Measurements from ENCODE around the gene COX5A. TPM values are rescaled to one million over a fixed set of nuclear protein-coding genes. Genes with fewer than 3 reads are reported as not detected.

COX5A gene
- total RNA-seq, 2 experiments from 2014 or later = 350 to 357 TPM

DNA sequence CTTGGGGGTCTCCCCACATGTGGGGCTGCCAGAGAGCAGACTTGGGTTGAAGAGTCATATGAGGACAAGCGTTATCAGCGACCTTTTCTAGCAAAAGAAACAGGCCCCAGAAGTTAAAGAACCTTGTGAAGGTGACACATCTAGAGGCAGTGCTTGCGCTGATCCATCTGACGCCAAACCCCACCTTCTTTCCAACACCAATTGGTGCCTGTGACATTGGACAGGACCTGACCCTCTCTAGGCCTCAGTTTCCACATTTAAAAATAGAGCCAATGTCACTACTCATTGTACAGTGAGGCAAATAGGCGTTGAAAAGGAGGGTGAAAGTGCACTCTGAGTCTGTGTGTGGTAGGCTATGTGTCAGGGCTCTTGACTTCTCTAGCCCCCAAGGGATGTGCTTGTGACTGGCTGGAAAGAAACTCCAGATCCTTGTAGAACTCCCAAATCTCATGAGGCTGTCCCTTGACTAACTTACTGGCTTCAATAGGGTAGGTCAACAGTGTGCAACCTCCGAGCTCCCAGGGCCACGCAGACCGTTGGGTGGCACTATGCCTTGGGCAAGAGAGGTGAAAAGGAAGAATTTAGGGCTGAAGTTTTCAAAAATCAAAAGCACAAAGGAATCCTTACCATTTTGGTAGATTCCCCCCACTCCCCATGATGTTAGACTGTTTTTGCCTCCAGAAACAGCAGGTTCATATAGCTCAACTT, 30.6 kb downstream of the COX5A start:
- POLR2A ChIA-PET = interaction anchor here (0.6 to 2.3 kb wide), 5 partner anchors 9 to 136 kb away, joined by 3 to 12 read pairs (median 4); partner anchors contain the start of gene MPI
- CTCF ChIA-PET = interaction anchor here (1.1 to 2.6 kb wide), 4 partner anchors 13 to 63 kb away, joined by 4 to 12 read pairs (median 6); no protein-coding TSS in a partner anchor

DNA sequence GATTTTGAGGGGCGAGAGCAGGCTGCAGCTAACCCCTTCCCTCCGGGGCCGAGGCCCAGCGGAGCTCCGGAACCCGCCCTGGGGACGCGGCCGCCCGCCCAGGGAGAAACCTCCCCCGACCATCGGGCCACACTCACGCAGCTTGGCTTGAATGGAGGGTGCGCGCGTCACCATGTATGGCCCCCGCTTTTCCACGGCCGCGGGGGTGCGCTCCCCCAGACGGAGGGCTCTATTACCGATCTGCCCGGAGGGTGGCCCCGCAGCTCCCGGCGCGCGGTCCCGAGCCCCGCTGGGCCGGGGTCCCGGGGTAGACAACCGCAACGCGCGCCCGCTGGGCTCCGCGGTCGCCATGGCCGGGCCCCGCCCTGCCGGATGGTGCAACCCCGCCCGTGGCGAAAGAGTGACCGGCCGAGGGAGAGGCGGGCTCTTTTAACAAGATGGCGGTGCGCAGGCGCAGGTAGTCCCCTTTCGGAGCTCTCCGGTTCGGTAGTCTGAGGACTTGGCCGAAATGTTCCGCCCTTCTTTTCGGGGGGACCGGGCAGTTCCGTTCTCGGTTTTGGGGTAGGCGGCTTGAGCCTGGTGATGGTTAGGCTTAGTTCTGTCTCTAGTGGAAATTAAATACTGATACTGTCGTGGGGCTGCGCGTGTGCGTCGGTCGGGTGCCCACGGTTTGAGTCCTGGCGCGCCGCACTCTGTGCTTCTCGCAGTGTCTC, 31.3 kb downstream of the COX5A start, which contains the start of gene FAM219B:
Gene FAM219B, minus strand, starts transcription at position 402 of the 713 bp plus-strand sequence. Its CDS starts 51 bp downstream, at position 351.
- POLR2A ChIA-PET = interaction anchor here (0.6 to 2.3 kb wide), 8 partner anchors 9 to 291 kb away, joined by 3 to 12 read pairs (median 5); partner anchors contain the start of genes CLK3 and MPI
- CTCF ChIA-PET = interaction anchor here (0.6 to 2.6 kb wide), 10 partner anchors 19 to 362 kb away, joined by 3 to 12 read pairs (median 3); partner anchors contain the start of gene SCAMP2

DNA sequence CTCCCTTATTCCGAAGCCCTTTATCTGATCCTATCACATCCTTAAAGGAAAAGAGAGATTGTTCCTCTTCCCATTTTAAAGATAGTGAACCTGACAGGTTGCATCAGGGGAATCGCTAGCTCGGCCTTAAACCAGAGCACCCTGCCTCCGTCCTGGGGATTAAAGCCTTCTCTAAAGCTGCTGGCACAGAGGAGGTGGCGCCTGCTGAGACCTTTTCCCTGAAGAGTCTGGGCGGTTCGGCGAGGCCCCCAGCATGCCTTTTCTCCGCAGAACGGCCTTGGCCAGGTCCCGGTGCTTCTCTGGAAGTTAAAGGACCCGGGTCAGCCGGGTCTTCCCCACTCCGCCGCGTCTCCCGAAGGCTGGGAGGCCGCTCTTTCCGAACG, 31.8 kb downstream of the COX5A start:
- CTCF ChIA-PET = interaction anchor here (0.6 to 2.6 kb wide), 11 partner anchors 19 to 362 kb away, joined by 3 to 12 read pairs (median 3); partner anchors contain the start of gene SCAMP2
- POLR2A ChIA-PET = interaction anchor here (0.6 to 2.3 kb wide), 7 partner anchors 8 to 291 kb away, joined by 3 to 12 read pairs (median 6); partner anchors contain the start of genes CLK3 and MPI

DNA sequence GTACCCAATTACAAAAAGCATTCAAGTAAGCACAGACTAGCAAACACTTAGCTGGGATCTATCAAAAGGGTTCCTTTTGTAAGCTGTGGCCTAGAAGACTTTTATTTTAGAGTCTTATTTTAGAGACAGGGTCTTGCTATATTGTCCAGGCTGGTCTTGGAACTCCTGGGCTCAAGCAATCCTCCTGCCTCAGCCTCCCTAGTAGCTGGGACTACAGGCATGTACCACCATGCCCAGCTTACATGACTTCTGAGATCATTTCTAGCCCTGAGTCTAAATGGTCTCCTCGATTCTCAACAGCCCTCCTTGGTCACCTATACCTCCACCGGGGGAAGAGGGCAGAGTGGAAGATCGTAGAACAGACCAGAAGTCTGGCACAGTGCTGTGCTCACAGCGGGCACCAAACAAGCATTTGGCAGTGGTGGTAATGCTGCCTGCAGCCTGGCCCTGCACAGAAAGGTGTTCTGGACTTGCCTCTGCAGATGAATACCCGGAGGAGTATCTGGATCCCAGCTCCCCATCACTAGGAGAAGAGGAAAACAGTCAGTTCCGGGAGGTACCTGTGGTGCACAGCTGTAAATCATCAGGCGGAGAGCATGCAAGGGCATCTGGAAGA, 33.6 kb downstream of the COX5A start:
- ChIA-PET POLR2A (no interaction called here), CTCF (interaction anchor here (0.8 to 1.7 kb wide), 6 partner anchors 14 to 117 kb away, joined by 3 to 5 read pairs (median 4); partner anchors contain the start of gene MPI)

DNA sequence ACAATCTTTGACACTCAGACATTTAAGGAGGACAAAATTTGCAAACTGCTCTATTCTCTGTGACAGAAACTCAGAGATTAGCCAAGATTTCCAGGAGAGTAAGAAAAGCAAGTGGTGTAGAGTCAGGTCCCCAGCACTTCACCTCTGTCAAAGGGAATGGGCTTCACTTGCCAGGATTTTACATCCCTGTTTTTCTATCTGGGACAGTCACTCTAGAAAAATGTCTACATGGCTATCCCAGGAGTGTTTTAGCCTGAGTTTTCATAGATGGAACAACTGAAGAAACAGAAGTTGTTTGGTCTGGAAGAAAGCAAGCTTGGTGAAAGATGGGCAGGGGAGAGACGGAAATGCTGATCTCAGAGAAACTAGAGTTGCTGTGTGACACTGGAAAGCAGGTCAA, 34.2 kb downstream of the COX5A start:
- POLR2A ChIA-PET = no interaction called here

DNA sequence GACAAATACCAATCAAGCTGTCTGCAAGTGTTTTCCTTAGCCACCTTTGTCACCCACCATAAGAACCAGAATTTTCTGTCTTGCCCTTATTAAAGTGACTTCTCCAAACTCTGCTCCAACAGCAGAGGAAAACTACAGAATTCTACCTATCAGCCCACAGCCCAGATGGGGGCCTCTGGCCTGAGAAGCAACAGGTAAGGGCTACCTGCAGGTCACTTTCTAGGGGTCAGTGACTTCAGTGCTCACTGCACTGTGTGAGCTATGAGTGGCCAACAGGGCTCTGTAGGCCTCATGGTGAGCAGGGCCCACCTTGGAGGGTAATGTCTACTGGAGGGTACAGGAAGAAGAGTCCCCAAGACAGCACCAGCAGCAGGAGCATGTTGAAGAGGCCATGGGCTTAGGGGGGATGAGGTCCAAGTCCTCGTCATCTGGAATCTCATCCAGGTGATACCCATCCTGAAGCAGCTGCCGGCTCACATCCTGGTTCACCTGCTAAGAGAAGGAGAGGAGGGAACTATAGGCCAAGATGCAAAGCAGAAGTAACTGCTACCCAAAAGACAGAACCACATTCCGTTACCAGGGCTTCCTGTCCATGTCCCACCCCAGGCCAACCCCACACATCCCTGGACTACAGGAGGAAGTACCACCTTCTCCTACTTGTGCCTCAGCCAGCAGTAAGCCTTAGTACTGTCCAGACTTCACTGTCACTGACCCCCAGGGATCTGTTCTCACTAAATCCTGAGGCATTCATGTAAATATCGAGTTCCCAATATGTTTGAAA, 35.4 kb downstream of the COX5A start:
- POLR2A ChIA-PET = interaction anchor here (0.6 to 1.6 kb wide), 3 partner anchors 32 to 58 kb away, joined by 3 read pairs; no protein-coding TSS in a partner anchor
- CTCF ChIA-PET = interaction anchor here (0.5 to 4.9 kb wide), 28 partner anchors 9 to 376 kb away, joined by 3 to 27 read pairs (median 5); partner anchors contain the start of genes CSK, MPI and ULK3

More for the DNA sequence above, 34.2 kb downstream of the COX5A start:
- CTCF ChIA-PET = interaction anchor here (0.8 to 4.9 kb wide), 7 partner anchors 14 to 132 kb away, joined by 3 to 22 read pairs (median 4); partner anchors contain the start of gene MPI

DNA sequence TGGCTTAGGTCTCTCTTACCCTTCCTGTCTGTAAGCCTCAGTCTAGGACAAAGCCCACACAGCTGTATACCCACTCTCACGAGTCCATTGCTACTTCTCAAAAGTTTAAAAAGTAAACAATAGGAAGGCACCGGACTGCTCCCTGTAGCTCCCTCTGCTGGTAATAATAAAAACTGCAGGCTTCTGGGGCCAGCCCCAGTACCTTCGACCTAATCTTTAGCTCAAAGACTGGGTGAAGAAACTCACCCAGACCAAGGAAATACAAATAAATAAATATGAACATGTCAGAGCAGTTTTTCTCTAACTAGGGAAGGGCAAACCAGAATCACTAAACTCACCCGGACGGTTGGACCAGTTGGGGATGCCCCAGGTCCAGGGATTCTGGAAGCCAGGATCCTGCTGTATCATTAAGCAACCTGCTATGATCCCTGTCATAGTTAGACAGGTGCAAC, 36.2 kb downstream of the COX5A start:
- CTCF ChIA-PET = interaction anchor here (0.7 to 4.9 kb wide), 32 partner anchors 8 to 132 kb away, joined by 3 to 27 read pairs (median 5); partner anchors contain the start of genes CSK, MPI and ULK3
- POLR2A ChIA-PET = interaction anchor here (0.8 to 1.6 kb wide), 3 partner anchors 31 to 103 kb away, joined by 3 read pairs; no protein-coding TSS in a partner anchor

DNA sequence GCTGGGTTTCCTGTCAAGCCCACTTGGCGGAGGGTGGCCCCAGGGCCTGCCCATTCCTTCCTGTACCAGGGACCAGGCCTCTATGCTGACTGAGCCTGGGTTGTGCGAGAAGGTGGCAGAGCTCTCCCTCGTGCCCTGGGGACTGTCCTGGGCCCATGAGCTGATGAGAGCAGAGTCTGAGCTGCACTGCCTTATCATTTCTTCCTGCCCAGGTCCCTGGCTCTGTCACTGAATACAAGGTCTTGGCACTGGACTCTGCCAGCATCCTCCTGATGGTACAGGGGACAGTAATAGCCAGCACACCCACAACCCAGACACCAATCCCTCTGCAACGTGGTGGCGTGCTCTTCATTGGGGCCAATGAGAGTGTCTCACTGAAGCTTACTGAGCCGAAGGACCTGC, 40.6 kb downstream of the COX5A start:
- CTCF ChIA-PET = interaction anchor here (0.5 to 1.2 kb wide), 2 partner anchors 12 to 20 kb away, joined by 3 read pairs; no protein-coding TSS in a partner anchor
- POLR2A ChIA-PET = interaction anchor here (0.9 to 1.7 kb wide), 2 partner anchors 9 to 120 kb away, joined by 3 to 7 read pairs; partner anchors contain the start of gene FAM219B

DNA sequence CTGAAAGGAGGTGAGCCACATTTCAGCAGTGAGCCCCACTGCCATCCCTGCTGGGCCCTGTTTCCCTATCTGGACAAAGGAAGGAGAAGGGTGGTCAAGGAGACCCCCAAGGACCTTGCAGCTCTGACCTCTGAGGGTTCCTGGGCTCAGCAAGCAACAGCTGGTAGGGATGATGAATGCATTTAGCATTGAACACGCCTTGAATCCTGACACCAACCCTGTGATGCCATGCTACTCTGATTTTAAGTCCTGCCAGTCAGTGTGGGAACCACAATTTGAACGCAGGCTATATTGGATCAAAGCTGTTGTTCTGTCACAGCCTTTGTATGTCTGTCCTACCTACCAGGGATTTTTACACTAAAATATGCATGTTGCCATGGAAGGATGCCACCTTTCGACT, 41.6 kb downstream of the COX5A start:
- POLR2A ChIA-PET = interaction anchor here (1.5 kb wide), 1 partner anchor 14 kb away, joined by 3 read pairs; no protein-coding TSS in a partner anchor
- CTCF ChIA-PET = interaction anchor here (1.2 kb wide), 1 partner anchor 11 kb away, joined by 3 read pairs; no protein-coding TSS in a partner anchor

DNA sequence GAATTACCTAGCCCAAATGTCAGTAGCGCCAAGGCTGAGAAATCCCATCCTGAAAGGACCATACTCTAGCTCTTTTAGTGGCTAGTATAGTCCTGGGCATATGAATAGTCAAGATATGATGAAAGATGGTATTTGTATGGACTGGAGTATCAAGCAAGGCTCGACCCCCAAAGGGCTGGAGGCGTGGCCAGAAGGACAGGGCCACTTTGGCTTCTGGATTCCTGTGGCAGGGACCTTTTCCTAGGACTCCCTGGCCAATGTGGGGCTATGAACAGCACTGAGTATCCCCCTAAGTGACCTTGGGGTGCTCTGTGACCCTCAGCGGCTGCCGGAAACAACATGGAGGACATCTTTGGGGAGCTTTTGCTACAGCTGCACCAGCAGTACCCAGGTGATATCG, 42.0 kb downstream of the COX5A start:
- POLR2A ChIA-PET = interaction anchor here (1.5 kb wide), 1 partner anchor 14 kb away, joined by 3 read pairs; no protein-coding TSS in a partner anchor

DNA sequence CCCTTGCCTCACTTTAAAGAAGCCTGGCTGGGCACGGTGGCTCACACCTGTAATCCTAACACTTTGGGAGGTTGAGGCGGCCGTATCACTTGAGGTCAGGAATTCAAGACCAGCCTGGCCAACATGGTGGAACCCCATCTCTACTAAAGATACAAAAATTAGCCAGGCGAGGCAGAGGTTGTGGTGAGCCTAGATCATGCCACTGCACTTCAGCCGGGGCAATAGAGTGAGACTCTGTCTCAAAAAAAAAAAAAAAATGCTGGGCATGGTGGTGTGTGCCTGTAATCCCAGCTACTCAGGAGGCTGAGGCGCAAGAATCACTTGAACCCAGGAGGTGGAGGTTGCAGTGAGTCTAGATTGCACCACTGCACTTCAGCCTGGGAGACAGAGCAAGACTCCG, 43.5 kb downstream of the COX5A start:
- ChIA-PET POLR2A (interaction anchor here (1.6 kb wide), 1 partner anchor 24 kb away, joined by 5 read pairs; no protein-coding TSS in a partner anchor), CTCF (interaction anchor here (1.3 to 1.5 kb wide), 3 partner anchors 8 to 122 kb away, joined by 3 to 4 read pairs (median 3); no protein-coding TSS in a partner anchor)

More for the DNA sequence above, 42.0 kb downstream of the COX5A start:
- CTCF ChIA-PET = interaction anchor here (0.6 kb wide), 1 partner anchor 118 kb away, joined by 3 read pairs; no protein-coding TSS in a partner anchor

DNA sequence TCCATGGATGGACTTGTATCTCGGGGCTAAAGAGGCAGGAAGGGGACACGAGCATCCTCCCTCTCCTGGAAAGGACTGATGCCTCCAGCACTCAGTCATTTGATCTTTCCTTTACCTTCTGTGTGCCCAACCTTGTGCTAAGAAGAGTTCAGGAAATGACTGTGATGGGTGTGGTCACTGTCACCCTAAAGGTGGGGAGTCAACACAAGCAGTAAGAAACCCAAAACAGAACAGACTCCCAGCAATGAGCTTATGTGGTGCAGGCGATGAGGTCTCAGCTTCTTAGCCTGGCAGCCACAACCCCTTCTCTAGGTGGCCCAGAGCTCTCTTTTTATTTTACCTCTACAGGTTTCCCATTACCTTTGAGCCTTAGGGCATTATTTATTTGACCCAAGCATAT, 44.2 kb downstream of the COX5A start:
- ChIA-PET CTCF (interaction anchor here (0.7 to 1.5 kb wide), 4 partner anchors 9 to 190 kb away, joined by 3 to 4 read pairs (median 4); no protein-coding TSS in a partner anchor), POLR2A (interaction anchor here (0.5 to 1.6 kb wide), 7 partner anchors 23 to 237 kb away, joined by 3 to 6 read pairs (median 5); no protein-coding TSS in a partner anchor)

DNA sequence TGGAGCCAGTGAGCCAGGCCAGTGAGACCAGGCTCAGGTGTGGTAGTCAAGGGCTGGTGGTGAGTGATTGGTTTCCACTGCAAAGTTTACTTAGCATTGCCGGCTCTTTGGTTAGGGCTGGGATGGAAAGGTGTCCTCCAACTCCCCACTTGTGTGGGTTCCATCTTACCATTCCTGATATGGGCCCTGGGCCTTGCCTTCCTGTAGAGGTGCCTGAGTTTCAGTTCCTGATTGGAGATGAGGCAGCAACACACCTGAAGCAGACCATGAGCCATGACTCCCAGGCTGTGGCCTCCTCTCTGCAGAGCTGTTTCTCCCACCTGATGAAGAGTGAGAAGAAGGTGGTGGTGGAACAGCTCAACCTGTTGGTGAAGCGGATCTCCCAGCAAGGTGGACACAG, 44.9 kb downstream of the COX5A start:
- POLR2A ChIA-PET = no interaction called here

DNA sequence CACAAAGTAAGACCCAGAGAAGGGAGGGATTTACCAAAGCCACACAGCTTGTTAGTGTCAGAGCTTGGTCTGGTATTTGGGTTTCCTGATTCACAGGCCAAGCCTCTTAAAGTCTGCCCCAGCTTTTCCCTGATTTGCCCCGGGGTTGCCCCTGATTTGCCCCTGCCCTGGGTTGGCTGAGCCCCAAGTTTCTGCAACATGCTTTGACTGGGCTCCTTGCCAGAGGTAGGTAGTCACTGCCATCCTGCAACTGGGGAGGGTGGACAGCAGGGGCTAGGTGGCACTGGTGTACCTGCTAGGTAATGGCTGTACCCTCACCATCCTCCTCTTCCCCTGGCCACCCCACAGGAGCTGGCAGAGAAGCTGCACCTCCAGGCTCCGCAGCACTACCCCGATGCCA, 45.6 kb downstream of the COX5A start:
- ChIA-PET CTCF (interaction anchor here (0.6 to 3.7 kb wide), 2 partner anchors 9 to 63 kb away, joined by 3 to 24 read pairs; no protein-coding TSS in a partner anchor), POLR2A (interaction anchor here (0.5 kb wide), 1 partner anchor 13 kb away, joined by 8 read pairs; no protein-coding TSS in a partner anchor)

More for the DNA sequence above, 44.9 kb downstream of the COX5A start:
- CTCF ChIA-PET = interaction anchor here (3.7 kb wide), 1 partner anchor 8 kb away, joined by 24 read pairs; no protein-coding TSS in a partner anchor

DNA sequence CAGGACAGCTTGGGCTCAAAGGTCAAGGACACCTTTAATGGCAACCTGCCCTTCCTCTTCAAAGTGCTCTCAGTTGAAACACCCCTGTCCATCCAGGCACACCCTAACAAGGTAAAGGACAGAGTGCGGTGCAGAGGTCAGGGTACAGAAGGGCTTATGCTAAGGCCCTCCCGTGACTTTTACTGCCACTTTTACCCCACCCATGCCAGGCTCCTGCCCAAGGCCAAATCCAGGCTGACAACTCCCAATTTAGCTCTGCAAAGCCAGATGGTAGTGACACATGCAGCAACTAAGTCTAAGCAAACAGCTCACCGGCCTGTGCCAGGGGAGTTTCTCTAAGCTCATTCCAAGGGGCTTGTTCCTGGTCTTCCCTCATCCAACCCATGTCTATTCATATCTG, 46.4 kb downstream of the COX5A start:
- CTCF ChIA-PET = interaction anchor here (0.6 to 3.7 kb wide), 3 partner anchors 10 to 62 kb away, joined by 3 to 24 read pairs (median 7); no protein-coding TSS in a partner anchor
- POLR2A ChIA-PET = interaction anchor here (0.7 kb wide), 1 partner anchor 675 kb away, joined by 3 read pairs; no protein-coding TSS in a partner anchor

DNA sequence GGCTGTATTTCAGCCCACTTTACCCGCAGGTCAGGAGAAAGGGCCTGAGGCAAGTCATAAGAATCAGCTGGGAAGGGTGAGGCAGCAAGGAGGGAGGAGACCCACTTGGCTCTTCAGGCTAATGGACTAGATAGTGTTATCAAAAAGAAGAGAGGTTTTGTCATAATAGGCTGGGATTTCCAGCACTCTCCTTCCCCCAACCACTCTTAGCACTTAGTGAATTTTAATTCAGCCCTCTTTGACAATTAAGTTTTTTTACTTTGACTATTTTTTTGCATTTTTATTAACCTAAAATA, 47.3 kb downstream of the COX5A start:
- CTCF ChIA-PET = interaction anchor here (1.2 to 3.7 kb wide), 4 partner anchors 10 to 21 kb away, joined by 5 to 24 read pairs (median 10); no protein-coding TSS in a partner anchor
- POLR2A ChIA-PET = interaction anchor here (0.6 kb wide), 1 partner anchor 16 kb away, joined by 3 read pairs; the partner anchor contains the start of gene FAM219B

All from activated CD8-positive, alpha-beta memory T cell treated with anti-CD3 and anti-CD28 coated beads for 36 hours (primary cell).